Natural killer cell (primary cell): ENCODE measurements around the gene MGLL. TPM values are rescaled to one million over a fixed set of nuclear protein-coding genes. Genes with fewer than 3 reads are reported as not detected.

Experiments used
- ATAC-seq, 3 donors: fragments of 150-1000 bp in 2 of 3; fragments of 200-7000 bp in 1 of 3; cut with Tn5 transposase; 1 replicate in 1 of 3; 2 replicates in 2 of 3; pipeline ENCODE4 v1.10.0; 2021; ENCODE audit warnings: mild to moderate bottlenecking in 2 of 3, moderate library complexity in 2 of 3
- DNase-seq, 2 donors: peaks; one replicate each; pipeline versions ENCODE4 v3.0.0 to v3.0.0-alpha.2; 2013 to 2021; ENCODE audit warnings: mixed read lengths in 1 of 2
- H3K27ac ChIP-seq: one replicate; pipeline ENCODE4 v1.5.1; 2013; ENCODE audit warnings: mild to moderate bottlenecking, low read length
- H3K27me3 ChIP-seq: one replicate; pipeline ENCODE4 v1.6.1; 2013; ENCODE audit warnings: low read length; ENCODE audit not compliant: control insufficient read depth, insufficient read depth
- H3K36me3 ChIP-seq: one replicate; pipeline ENCODE4 v1.6.1; 2013; ENCODE audit warnings: low read length; ENCODE audit not compliant: control insufficient read depth, insufficient read depth
- H3K4me1 ChIP-seq: one replicate; pipeline ENCODE4 v1.6.1; 2013; ENCODE audit warnings: low read length; ENCODE audit not compliant: control insufficient read depth, insufficient read depth
- H3K4me3 ChIP-seq: one replicate; pipeline ENCODE4 v1.5.1; 2013; ENCODE audit warnings: low read length
- H3K9me3 ChIP-seq: one replicate; pipeline ENCODE4 v1.6.1; 2013; ENCODE audit warnings: low read length; ENCODE audit not compliant: control insufficient read depth, insufficient read depth
- H3K27ac Mint-ChIP-seq, 2 donors: one replicate each; pipeline ENCODE4 v1.8.0; 2022; ENCODE audit warnings: mild to moderate bottlenecking in 2 of 2, mixed read lengths in 2 of 2, moderate library complexity in 1 of 2
- H3K27me3 Mint-ChIP-seq, 2 donors: one replicate each; pipeline ENCODE4 v1.8.0; 2022; ENCODE audit warnings: low read depth in 2 of 2, mixed read lengths in 2 of 2
- H3K36me3 Mint-ChIP-seq: one replicate; pipeline ENCODE4 v1.8.0; 2022; ENCODE audit warnings: mixed read lengths
- H3K4me1 Mint-ChIP-seq, 2 donors: one replicate each; pipeline ENCODE4 v1.8.0; 2022; ENCODE audit warnings: mixed read lengths in 2 of 2
- H3K4me3 Mint-ChIP-seq: one replicate; pipeline ENCODE4 v1.8.0; 2022; ENCODE audit warnings: mild to moderate bottlenecking, moderate library complexity, mixed read lengths
- H3K9me3 Mint-ChIP-seq, 2 donors: one replicate each; pipeline ENCODE4 v1.8.0; 2022; ENCODE audit warnings: mixed read lengths in 2 of 2
- CTCF ChIP-seq: fragments of 200-600 bp; IDR thresholded peaks from one replicate; pipeline ENCODE4 v1.8.0; 2022; ENCODE audit warnings: antibody characterized with exemption
- WGBS: methylation state at CpG from one replicate; pipeline ENCODE4 v1.1.7; 2013; ENCODE audit warnings: missing lambda C conversion rate; ENCODE audit not compliant: insufficient coverage; 5-methylcytosine and 5-hydroxymethylcytosine counted together
- intact Hi-C: fragments of 100-400 bp; cut with micrococcal nuclease; formaldehyde crosslinking; loops from one replicate; pipeline ENCODE4 v1.14.2; 2022
- total RNA-seq, 4 donors: library from RNA; stranded (reverse); fragments of 120-200 nt in 1 of 4; gene quantifications; one replicate each; pipeline versions ENCODE4 v1.2.3 to v1.2.4, GENCODE V29; 2013 to 2022

The MGLL gene
- total RNA-seq, 3 donors from 2014 or later (not counting 1 experiment from before 2014, with no cell fraction given), result 2.7 to 4.6 (median 3.0) TPM

GRCh38 chr3:127780536-127781400, 41.5 kb downstream of the MGLL start:
- Mint-ChIP-seq H3K9me3 (peaks cover 0 to 2% of the 10 kb centered on the region in 2 donors), H3K4me1 (no peaks in the 10 kb centered on the region), H3K27me3 (no peaks in the 10 kb centered on the region), H3K4me3 (no peak overlapping the region), H3K36me3 (no peaks in the 10 kb centered on the region), H3K27ac (no peak overlapping the region)
- Histone ChIP-seq H3K4me1 (peaks cover 3% of the 10 kb centered on the region), H3K4me3 (no peak overlapping the region), H3K27ac (no peak overlapping the region), H3K27me3 (no peaks in the 10 kb centered on the region), H3K9me3 (no peaks in the 10 kb centered on the region), H3K36me3 (no peaks in the 10 kb centered on the region)
- no peak for ATAC-seq
- intact Hi-C loops, result no loop called here
- DNase-seq, result no peak
- no peak for TF ChIP-seq CTCF
- WGBS, result 87% methylated on average over 8 of the region's 8 CpGs

- H3K9me3 Mint-ChIP-seq, result peaks cover 0 to 2% of the 10 kb centered on the region in 2 donors
- no peaks in the 10 kb centered on the region for H3K27me3 ChIP-seq
- H3K36me3 ChIP-seq, result no peaks in the 10 kb centered on the region
- ATAC-seq (no peak), DNase-seq (no peak)
- no peaks in the 10 kb centered on the region for H3K36me3 Mint-ChIP-seq
- no peak overlapping the region for H3K27ac Mint-ChIP-seq
- H3K27ac ChIP-seq, result no peak overlapping the region
- H3K4me3 Mint-ChIP-seq, result no peak overlapping the region
- H3K9me3 ChIP-seq, result no peaks in the 10 kb centered on the region
- H3K27me3 Mint-ChIP-seq, result no peaks in the 10 kb centered on the region
- TF ChIP-seq CTCF, result no peak
- intact Hi-C loops, result no loop called here
- no peak overlapping the region for H3K4me3 ChIP-seq
- peaks cover 0 to 6% of the 10 kb centered on the region in 2 donors for H3K4me1 Mint-ChIP-seq
- H3K4me1 ChIP-seq, result peaks cover 9% of the 10 kb centered on the region
- WGBS, result 58% methylated on average over 3 of the region's 3 CpGs
Measured at GRCh38 chr3:127779747-127780146, 42.6 kb downstream of the MGLL start.

- H3K36me3 ChIP-seq, result no peaks in the 10 kb centered on the region
- Mint-ChIP-seq H3K9me3 (peaks cover 0 to 2% of the 10 kb centered on the region in 2 donors), H3K36me3 (no peaks in the 10 kb centered on the region), H3K4me1 (peaks cover 0 to 6% of the 10 kb centered on the region in 2 donors), H3K27me3 (no peaks in the 10 kb centered on the region), H3K27ac (no peak overlapping the region), H3K4me3 (no peak overlapping the region)
- ATAC-seq, result no peak
- WGBS, result 87% methylated on average over 11 of the region's 11 CpGs
- no peak for DNase-seq
- no peak for TF ChIP-seq CTCF
- intact Hi-C loops, result no loop called here
- no peaks in the 10 kb centered on the region for H3K27me3 ChIP-seq
- peaks cover 9% of the 10 kb centered on the region for H3K4me1 ChIP-seq
- no peak overlapping the region for H3K27ac ChIP-seq
- no peak overlapping the region for H3K4me3 ChIP-seq
- H3K9me3 ChIP-seq, result no peaks in the 10 kb centered on the region
Measured at GRCh38 chr3:127777921-127778656, 44.2 kb downstream of the MGLL start.
